Limb (tissue), 2 donors: ENCODE data around the gene ZKSCAN4.

Experiments used
- DNase-seq, 2 donors: peaks; one replicate each; pipeline ENCODE4 v3.0.0-alpha.2; 2016; ENCODE audit errors: extremely low spot score in 2 of 2

ZKSCAN4 gene

DNA sequence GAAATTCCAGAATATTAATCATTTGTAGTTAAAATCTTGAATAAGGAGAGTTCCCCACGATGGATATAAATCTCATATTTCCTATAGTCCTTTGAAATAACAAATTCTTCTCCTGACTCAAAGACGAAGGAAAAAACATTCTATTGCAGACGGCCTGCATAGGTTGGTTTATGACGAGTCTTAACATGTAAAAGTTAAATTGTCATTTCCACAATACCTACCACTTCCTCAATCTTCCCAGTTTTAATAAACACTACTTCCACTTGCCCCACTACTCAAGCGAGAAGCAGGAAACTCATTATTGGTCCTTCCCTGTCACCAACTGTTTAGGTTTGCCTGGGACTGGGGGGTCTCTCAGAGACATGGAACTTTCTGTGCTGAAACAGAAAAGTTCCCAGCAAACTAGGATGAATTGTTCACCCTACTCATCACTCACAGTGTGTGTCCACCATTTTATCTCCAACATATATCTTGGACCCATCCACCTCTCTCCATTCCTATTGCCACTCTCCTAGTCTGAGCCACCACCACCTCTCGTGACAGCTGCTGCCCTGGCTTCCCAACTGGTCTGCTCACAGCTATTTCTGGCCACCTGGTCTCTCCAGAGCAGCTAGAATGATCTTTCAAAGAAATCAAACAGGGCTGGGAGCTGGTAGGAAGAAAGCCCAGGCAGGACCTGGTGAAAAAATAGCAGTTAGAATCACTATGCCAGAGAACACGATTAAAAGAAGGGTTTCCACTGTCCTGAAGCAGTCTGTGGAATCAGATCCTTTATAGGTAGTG is 42.1 kb downstream of the ZKSCAN4 start:
- DNase-seq, result no peak

DNA sequence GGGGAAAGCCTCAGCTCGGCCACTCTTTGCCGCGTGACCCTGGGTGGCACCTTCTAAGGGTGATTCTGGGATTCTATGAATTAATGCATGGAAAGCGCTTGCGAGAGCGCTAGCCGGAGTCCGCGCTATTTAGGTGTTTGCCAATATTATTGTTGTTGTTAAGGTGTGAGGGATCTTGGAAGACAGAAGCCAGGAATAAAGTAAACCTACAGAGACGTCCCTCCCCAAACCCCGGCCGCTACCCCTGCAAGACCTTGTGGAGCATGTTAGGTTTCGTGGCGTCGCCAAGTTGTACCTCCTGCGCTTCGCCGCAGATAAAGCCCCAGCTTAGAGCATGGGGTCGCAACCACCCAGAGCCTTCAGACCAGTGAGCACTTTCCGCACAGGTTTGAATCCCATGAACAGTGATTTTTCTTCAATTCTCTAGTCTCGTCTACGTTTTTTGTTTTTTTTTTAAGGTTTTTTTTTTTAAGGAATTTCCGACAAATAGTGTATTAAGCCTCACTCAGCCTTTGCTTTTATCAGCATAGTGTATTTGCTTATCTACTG is 43.9 kb downstream of the ZKSCAN4 start:
- peak in 1 of 2 donors; percentile 47 for DNase-seq

DNA sequence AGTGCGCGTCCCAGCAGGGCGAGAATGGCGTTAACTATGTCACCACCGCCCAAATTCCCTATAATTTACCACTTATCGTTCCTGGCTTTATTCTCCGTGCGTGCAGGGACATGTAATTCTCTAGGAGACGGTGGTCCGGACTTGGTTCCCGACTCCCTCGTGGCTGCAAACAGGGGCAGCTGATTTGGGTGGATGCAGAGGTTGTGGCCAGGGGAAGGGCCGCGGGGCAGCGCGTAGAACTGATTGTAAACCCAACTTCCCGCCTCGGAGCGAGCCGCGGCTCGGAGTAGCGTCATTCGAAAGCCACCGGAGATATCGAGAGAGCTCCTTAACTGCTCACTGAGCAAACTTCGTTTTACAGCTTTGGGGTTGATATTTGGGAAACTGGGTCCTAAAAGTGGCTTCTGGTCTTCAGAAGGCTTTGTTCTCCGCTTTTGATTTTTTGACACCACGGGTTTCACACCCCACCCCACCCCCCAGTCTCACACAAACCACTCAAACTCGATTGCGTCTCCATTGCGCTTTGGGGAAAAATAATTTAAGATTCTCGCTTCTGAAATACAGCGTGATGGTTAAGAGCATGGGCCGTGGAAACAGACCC is 44.5 kb downstream of the ZKSCAN4 start:
- DNase-seq, result peak in 1 of 2 donors; percentile 56

DNA sequence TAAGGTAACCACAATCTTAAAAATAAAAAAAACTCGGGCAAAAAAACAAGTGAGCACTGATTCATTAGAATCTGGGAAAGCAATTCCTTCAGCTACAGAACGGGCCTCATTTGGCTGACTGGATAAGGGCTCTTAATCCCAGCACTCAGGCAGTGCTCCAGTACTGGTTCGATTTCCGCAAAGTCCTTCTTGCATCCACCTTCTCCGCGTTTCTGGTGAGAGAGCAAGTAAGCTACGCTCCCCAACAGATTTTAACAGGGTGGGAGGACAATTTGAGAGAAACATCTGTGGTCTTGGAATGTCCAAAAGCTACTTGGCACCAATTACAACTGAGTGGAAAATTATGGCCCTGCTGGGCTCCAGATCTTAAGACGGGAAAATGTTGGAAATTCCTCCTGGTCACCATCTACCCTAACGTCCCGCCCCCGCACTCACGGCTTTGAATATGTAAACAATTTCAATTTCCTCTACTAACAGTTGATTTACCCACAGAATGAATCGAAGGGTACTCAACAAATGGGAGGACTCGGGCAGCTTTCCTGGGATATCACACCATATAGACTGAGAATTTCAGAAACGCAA is 45.0 kb downstream of the ZKSCAN4 start:
- DNase-seq, result no peak

DNA sequence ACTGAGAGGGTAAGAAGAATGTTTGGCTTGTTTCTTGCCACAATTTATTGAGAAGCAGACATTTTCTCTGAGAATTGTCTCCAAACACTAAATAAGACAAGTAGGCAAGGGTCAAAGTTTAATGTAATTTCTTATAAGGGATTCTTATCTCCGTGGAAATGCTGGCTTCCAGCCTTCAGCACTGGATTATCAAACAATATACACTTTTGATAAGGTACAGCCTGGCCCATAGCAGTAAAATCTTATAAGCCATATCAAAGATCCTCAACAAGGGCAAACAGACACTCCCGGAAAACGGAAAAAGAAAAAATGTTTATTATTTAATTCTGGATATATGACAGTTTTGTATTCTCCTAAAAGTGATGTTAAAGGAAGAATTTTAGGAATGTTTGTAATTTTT is 45.5 kb downstream of the ZKSCAN4 start:
- no peak for DNase-seq

DNA sequence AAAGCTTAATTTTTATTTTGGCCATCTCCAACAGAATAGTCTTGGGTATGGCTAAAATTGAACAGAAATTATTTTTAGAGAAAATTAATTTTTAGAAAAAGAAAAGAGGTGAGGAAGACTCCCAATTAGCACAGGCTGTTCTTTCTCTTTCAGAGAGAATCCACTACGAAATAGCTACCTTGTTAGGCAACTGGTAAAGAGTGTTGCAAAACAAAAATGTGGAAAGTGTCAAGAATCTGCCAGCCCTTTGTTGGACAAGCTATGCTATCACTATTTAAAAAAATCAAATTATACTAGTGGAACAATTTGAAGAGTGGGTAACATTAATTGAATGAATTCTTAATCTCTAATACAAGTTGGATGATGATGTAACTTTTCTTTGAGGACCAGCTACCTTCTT is 46.2 kb downstream of the ZKSCAN4 start:
- no peak for DNase-seq

DNA sequence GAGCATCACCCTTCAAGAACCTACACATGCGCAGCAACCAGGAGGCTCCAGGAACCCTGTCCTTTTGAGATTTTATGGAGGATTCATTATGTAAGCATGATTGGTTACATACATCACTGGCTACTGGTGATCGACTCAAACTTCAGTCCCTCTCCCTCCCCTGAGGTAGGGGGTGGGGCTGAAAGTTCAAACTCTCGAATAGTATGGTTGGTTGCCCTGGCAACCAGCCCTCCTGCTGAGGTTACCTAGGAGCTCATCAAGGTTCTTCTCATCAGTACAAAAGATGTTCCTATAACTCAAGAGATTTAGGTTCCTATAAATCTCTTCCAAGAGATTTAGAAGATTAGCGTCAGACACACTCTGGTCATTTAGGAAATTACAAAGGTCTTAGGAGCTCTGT is 48.9 kb downstream of the ZKSCAN4 start:
- DNase-seq, result no peak

DNA sequence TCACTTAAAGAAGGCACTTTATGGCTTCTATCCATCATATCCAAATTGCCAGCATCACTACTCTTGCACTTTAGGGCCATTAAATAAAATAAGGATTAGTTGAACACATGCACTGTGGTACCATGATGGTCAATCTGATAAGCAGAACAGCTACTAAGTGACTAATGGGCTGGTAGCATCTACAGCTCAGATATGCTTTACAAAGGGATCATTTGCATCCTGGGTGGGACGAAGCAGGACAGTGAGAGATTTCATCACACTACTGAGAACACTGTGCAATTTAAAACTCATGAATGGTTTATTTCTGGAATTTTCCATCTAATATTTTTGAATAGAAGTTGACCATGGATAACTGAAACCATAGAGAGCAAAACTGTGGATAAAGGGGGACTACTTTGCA is 52.0 kb downstream of the ZKSCAN4 start:
- no peak for DNase-seq
